ENCODE measurements around the gene BARX2.

The BARX2 gene

GRCh38 chr11:129434641-129435498 lies 59.2 kb downstream of the BARX2 start:
- TF ChIP-seq POLR2AphosphoS5 (IDR thresholded peaks at IDR 0.05; ENCODE audit: low read depth, low read length) (no peak), REST (IDR thresholded peaks at IDR 0.05; ENCODE audit: insufficient read depth in 1 of 2, low read depth in 2 of 2, low read length in 2 of 2) (no peak), TAF1 (IDR thresholded peaks at IDR 0.05; ENCODE audit: borderline replicate concordance, insufficient read depth, low read length) (no peak), FOXP2 (optimal IDR thresholded peaks at IDR 0.05; ENCODE audit: borderline replicate concordance, extremely low read depth, extremely low read length, insufficient read depth) (no peak), SIN3A (IDR thresholded peaks at IDR 0.05; ENCODE audit: borderline replicate concordance, insufficient read depth, low read length) (no peak)

DNA sequence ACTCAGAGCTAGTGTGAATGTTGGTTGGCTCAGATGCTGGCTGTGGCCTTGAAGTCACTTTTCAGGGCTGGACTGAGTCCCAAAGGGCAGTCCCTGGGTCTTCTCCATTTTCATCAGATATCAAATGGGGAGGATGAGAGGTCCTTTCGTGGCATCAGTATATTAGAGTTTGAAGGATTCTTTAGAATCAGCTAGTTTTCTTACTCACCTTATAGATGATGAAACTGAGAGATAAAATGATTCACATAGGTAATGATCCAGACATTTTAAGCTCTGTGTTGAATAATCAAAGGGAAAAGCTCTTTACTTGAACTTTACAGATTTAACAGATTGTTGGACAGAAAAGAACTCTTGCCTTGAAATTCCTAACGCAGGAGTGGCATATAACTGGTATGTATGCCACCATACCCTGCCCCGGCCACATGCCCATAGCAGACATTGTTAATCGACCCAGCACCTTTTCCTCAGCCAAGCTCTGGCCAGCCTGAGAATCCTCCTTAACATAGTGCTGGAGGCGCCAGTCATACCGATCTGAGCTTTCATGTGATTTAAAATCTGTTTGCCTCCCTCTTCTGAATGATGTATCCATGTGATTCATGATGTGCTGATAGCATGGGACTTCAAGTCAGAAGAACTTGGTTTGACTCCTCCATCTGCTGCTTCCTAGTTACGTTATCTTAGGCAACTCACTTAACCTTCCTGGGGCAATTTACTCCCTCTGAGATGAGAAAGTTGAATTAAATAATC lies 60.0 kb downstream of the BARX2 start:
- no peak for TF ChIP-seq TAF1 (IDR thresholded peaks at IDR 0.05; ENCODE audit: borderline replicate concordance, insufficient read depth, low read length)

DNA sequence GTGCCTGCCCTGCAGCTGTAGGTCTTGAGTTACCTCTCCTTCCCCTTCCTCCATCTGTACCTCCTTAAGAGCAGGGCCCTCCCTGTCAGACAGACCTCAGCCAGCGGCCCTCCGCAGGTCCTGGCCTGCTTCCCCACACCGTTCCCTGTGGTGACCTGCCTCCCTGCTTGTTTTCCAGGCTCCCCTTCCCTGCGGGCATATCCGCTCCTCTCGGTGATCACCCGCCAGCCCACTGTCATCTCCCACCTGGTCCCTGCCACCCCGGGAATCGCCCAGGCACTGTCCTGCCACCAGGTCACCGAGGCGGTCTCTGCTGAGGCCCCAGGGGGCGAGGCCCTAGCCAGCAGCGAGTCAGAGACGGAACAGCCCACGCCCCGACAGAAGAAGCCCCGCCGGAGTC lies 60.9 kb downstream of the BARX2 start:
- TF ChIP-seq POLR2AphosphoS5 (IDR thresholded peaks at IDR 0.05; ENCODE audit: low read depth, low read length) (no peak), SIN3A (IDR thresholded peaks at IDR 0.05; ENCODE audit: borderline replicate concordance, insufficient read depth, low read length) (no peak), TAF1 (IDR thresholded peaks at IDR 0.05; ENCODE audit: borderline replicate concordance, insufficient read depth, low read length) (no peak), REST (IDR thresholded peaks at IDR 0.05; ENCODE audit: insufficient read depth in 1 of 2, low read depth in 2 of 2, low read length in 2 of 2) (no peak), FOXP2 (optimal IDR thresholded peaks at IDR 0.05; ENCODE audit: borderline replicate concordance, extremely low read depth, extremely low read length, insufficient read depth) (no peak)

DNA sequence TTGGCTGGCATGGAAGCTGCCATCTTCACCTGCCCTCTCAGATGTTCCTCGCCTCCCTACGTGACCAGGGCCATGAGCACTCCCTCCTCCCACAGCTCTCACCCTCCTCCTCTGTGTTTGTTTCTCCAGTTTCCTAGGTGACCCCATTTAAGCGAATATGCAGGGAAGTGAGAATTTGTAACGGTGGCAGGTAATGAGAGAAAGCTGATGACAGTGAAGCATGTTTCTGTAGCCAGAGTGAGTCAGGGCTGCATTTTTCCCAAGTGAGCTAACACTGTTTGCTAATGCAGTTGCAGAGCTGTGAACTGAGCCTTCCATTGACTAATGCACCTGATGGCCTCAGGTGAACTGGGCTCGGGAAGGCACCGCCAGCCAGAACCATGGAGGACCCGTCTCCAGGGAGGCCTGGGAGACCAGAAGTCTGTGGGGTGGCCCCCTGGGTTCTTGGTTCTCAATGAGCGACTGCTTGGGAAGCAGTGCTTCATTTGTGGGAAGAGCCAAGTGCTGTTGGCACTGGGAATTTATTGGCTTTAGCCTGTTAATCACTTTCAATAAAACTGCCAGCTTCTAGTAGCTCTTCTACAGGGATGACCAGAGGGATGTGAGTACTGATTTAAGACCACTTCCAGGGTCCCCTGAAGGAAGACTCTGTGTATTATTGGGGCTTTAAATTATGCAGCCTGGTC lies 64.5 kb downstream of the BARX2 start:
- TF ChIP-seq FOXP2 (optimal IDR thresholded peaks at IDR 0.05; ENCODE audit: borderline replicate concordance, extremely low read depth, extremely low read length, insufficient read depth) (no peak), REST (IDR thresholded peaks at IDR 0.05; ENCODE audit: insufficient read depth in 1 of 2, low read depth in 2 of 2, low read length in 2 of 2) (no peak), SIN3A (IDR thresholded peaks at IDR 0.05; ENCODE audit: borderline replicate concordance, insufficient read depth, low read length) (no peak), POLR2AphosphoS5 (IDR thresholded peaks at IDR 0.05; ENCODE audit: low read depth, low read length) (no peak), TAF1 (IDR thresholded peaks at IDR 0.05; ENCODE audit: borderline replicate concordance, insufficient read depth, low read length) (no peak)

- TF ChIP-seq TAF1 (IDR thresholded peaks at IDR 0.05; ENCODE audit: borderline replicate concordance, insufficient read depth, low read length): no peak
- no peak for TF ChIP-seq SIN3A (IDR thresholded peaks at IDR 0.05; ENCODE audit: borderline replicate concordance, insufficient read depth, low read length)
- no peak for TF ChIP-seq FOXP2 (optimal IDR thresholded peaks at IDR 0.05; ENCODE audit: borderline replicate concordance, extremely low read depth, extremely low read length, insufficient read depth)
- TF ChIP-seq REST (IDR thresholded peaks at IDR 0.05; ENCODE audit: insufficient read depth in 1 of 2, low read depth in 2 of 2, low read length in 2 of 2): no peak
- TF ChIP-seq POLR2AphosphoS5 (IDR thresholded peaks at IDR 0.05; ENCODE audit: low read depth, low read length): no peak
These were observed 66.5 kb downstream of the BARX2 start for GRCh38 chr11:129442171-129442570.

Measured in PFSK-1 (cell line).